Transverse colon (tissue), 4 donors: ENCODE results near the gene PAK1IP1.

Experiments
- CTCF ChIP-seq, 5 experiments: fragments of 200-600 bp in 3 of 5; fragments of 450-650 bp in 2 of 5; sonication (generic) in 3 of 5; IDR thresholded peaks; 1 replicate in 2 of 5; 2 replicates in 3 of 5; pipeline ENCODE4 v1.5.1; 2016 to 2017; ENCODE audit warnings: antibody characterized with exemption in 5 of 5, inconsistent platforms in 3 of 5, mild to moderate bottlenecking in 2 of 5, moderate library complexity in 1 of 5
- EP300 ChIP-seq: sonication (generic); formaldehyde crosslinking; IDR thresholded peaks from one replicate; pipeline ENCODE4 v1.6.1; 2017; ENCODE audit warnings: antibody characterized with exemption, low read depth
- POLR2A ChIP-seq: fragments of 450-650 bp; IDR thresholded peaks from one replicate; pipeline ENCODE4 v1.6.1; 2016; ENCODE audit warnings: antibody characterized with exemption, mild to moderate bottlenecking, moderate library complexity
- POLR2AphosphoS5 ChIP-seq, 3 donors: sonication (generic); formaldehyde crosslinking; IDR thresholded peaks; one replicate each; pipeline ENCODE4 v1.6.1; 2016; ENCODE audit warnings: antibody characterized with exemption in 3 of 3

- no peak for TF ChIP-seq CTCF (IDR thresholded peaks at IDR 0.05)
- no peak for TF ChIP-seq POLR2A
- TF ChIP-seq POLR2AphosphoS5 (IDR thresholded peaks at IDR 0.05) = no peak
- no peak for TF ChIP-seq EP300
These were observed 55.0 kb downstream of the PAK1IP1 start for GRCh38 chr6:10749734-10750133.
